A549 treated with CORT108297 at 1 μM for 4 hours (cell line): ENCODE measurements around the gene SMCO2. TPM values are rescaled to one million over a fixed set of nuclear protein-coding genes. Genes with fewer than 3 reads are reported as not detected.

Experiments
- total RNA-seq: library from RNA; stranded (reverse); fragments of 200-300 nt; extraction: Qiagen RNA extraction; gene quantifications from 5 replicates; pipeline ENCODE4 v1.2.3, GENCODE V29; 2022

Gene SMCO2
- 0.10 to 0.34 TPM (median 0.25 TPM) in 4 of 5 replicates, not detected in the other for total RNA-seq

GRCh38 chr12:27446436-27446835 lies at the start of gene SMCO2:
Gene SMCO2 (plus strand): TSS chr12:27446736. CDS start chr12:27470632, 23,896 bp downstream.

GRCh38 chr12:27523642-27524493 lies 77.3 kb downstream of the SMCO2 start, which contains the start of gene PPFIBP1:
Gene PPFIBP1 (plus strand): TSS chr12:27524206. CDS start chr12:27633397, 109,191 bp downstream.

Other genes with a start within 250 kb of the SMCO2 start
- 10.6 to 12.0 TPM (median 11.8 TPM) in 5 replicates for gene STK38L, start 202.4 kb upstream of the SMCO2 start, total RNA-seq
- gene BMAL2, start 113.9 kb upstream of the SMCO2 start, total RNA-seq = 17.4 to 25.1 TPM (median 20.4 TPM) in 5 replicates
- gene PPFIBP1, start 77.5 kb downstream of the SMCO2 start, total RNA-seq = 18.1 to 31.7 TPM (median 28.2 TPM) in 5 replicates
- gene REP15, start 249.7 kb downstream of the SMCO2 start, total RNA-seq = 0.34 to 0.62 TPM (median 0.51 TPM) in 5 replicates